Tibial nerve (tissue), 4 donors: ENCODE data around the gene TUBGCP2.

Experiments
- EP300 ChIP-seq, 2 donors: sonication (generic); formaldehyde crosslinking; IDR thresholded peaks; one replicate each; pipeline ENCODE4 v1.6.1; 2017; ENCODE audit warnings: antibody characterized with exemption in 2 of 2, mild to moderate bottlenecking in 1 of 2
- POLR2A ChIP-seq, 2 donors: fragments of 450-650 bp; IDR thresholded peaks; one replicate each; pipeline ENCODE4 v1.6.1; 2017; ENCODE audit warnings: antibody characterized with exemption in 2 of 2, mild to moderate bottlenecking in 2 of 2, moderate library complexity in 2 of 2
- TF ChIP-seq, protein P1 (sequence below), 5 experiments: fragments of 200-600 bp in 3 of 5; fragments of 450-650 bp in 2 of 5; sonication (generic) in 3 of 5; IDR thresholded peaks; one replicate each; pipeline ENCODE4 v1.5.1; 2016 to 2019; ENCODE audit warnings: antibody characterized with exemption in 5 of 5, mild to moderate bottlenecking in 3 of 5, moderate library complexity in 2 of 5

DNA sequence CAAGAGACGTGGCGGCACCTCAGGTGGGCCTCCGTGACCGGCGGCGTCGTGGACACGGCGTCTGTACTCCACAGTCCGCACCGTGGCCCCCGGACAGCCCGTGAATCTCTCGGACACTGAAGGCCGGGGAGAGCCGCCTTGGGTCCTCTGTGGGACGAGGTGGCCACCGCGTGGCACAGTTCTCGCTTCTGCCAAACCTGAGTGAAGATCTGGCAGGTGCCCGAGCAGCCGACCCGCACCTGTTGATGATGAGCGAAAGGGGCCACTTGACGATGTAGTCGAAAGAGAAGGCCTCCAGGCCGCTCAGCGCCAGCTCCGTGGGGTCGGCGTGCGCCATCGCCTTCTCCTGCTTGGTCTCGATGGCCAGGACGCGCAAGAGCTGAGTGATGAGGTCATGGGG is 23.5 kb downstream of the TUBGCP2 start:
- TF ChIP-seq POLR2A (IDR thresholded peaks at IDR 0.05) (no peak), EP300 (IDR thresholded peaks at IDR 0.05) (no peak)
- TF ChIP-seq, protein P1, sequence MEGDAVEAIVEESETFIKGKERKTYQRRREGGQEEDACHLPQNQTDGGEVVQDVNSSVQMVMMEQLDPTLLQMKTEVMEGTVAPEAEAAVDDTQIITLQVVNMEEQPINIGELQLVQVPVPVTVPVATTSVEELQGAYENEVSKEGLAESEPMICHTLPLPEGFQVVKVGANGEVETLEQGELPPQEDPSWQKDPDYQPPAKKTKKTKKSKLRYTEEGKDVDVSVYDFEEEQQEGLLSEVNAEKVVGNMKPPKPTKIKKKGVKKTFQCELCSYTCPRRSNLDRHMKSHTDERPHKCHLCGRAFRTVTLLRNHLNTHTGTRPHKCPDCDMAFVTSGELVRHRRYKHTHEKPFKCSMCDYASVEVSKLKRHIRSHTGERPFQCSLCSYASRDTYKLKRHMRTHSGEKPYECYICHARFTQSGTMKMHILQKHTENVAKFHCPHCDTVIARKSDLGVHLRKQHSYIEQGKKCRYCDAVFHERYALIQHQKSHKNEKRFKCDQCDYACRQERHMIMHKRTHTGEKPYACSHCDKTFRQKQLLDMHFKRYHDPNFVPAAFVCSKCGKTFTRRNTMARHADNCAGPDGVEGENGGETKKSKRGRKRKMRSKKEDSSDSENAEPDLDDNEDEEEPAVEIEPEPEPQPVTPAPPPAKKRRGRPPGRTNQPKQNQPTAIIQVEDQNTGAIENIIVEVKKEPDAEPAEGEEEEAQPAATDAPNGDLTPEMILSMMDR (IDR thresholded peaks at IDR 0.05): no peak
